ACC112 (cell line): ENCODE measurements around the gene RALGPS2.

Source experiments
- H2AFZ ChIP-seq: fragments of 200-600 bp; sonication (generic); one replicate; pipeline ENCODE4 v1.6.0; 2017; ENCODE audit warnings: antibody characterized with exemption, low read length; ENCODE audit not compliant: unreplicated experiment
- H3K27ac ChIP-seq: fragments of 200-600 bp; sonication (generic); 2 replicates; pipeline ENCODE4 v1.5.1; 2014; ENCODE audit warnings: low read depth, mild to moderate bottlenecking, antibody characterized with exemption, low read length, moderate library complexity
- H3K27me3 ChIP-seq: fragments of 200-600 bp; sonication (generic); 2 replicates; pipeline ENCODE4 v1.6.1; 2014; ENCODE audit warnings: mild to moderate bottlenecking, antibody characterized with exemption, low read length, moderate library complexity, mixed read lengths; ENCODE audit not compliant: insufficient read depth
- H3K36me3 ChIP-seq: fragments of 200-600 bp; sonication (generic); 2 replicates; pipeline ENCODE4 v1.6.1; 2016; ENCODE audit warnings: mild to moderate bottlenecking, antibody characterized with exemption, low read length, moderate library complexity, mixed read lengths; ENCODE audit not compliant: insufficient read depth
- H3K4me1 ChIP-seq: fragments of 200-600 bp; sonication (generic); one replicate; pipeline ENCODE4 v1.6.1; 2016; ENCODE audit warnings: low read length, mixed read lengths; ENCODE audit not compliant: insufficient read depth, unreplicated experiment, control insufficient read depth
- H3K4me3 ChIP-seq: fragments of 200-600 bp; sonication (generic); 2 replicates; pipeline ENCODE4 v1.5.1; 2014; ENCODE audit warnings: mild to moderate bottlenecking, low read depth, low read length
- H3K79me2 ChIP-seq: fragments of 200-600 bp; sonication (generic); one replicate; pipeline ENCODE4 v1.6.0; 2016; ENCODE audit warnings: low read length; ENCODE audit not compliant: control insufficient read depth, unreplicated experiment, insufficient read depth

The RALGPS2 gene

GRCh38 chr1:178962853-178963711 is 238.0 kb downstream of the RALGPS2 start:
- Histone ChIP-seq H3K27ac (no peak overlapping the region), H2AFZ (no peak overlapping the region)

GRCh38 chr1:178964469-178965330 is 239.7 kb downstream of the RALGPS2 start:
- H3K36me3 ChIP-seq, result no peaks in the 10 kb centered on the region
- no peak overlapping the region for H3K27ac ChIP-seq
- H3K4me1 ChIP-seq, result no peaks in the 10 kb centered on the region
- H2AFZ ChIP-seq, result no peak overlapping the region
- H3K4me3 ChIP-seq, result no peak overlapping the region
- peaks cover 6% of the 10 kb centered on the region; the same call in 1 of the 2 replicates for H3K27me3 ChIP-seq
- no peaks in the 10 kb centered on the region for H3K79me2 ChIP-seq

More at GRCh38 chr1:178962853-178963711, 238.0 kb downstream of the RALGPS2 start:
- H3K4me3 ChIP-seq, result no peak overlapping the region
- no peaks in the 10 kb centered on the region for H3K79me2 ChIP-seq
- H3K36me3 ChIP-seq, result no peaks in the 10 kb centered on the region
- H3K4me1 ChIP-seq, result no peaks in the 10 kb centered on the region
- 0 out of 2 replicates have a peak, but pooled peaks cover under 1% of the 10 kb centered on the region for H3K27me3 ChIP-seq

DNA sequence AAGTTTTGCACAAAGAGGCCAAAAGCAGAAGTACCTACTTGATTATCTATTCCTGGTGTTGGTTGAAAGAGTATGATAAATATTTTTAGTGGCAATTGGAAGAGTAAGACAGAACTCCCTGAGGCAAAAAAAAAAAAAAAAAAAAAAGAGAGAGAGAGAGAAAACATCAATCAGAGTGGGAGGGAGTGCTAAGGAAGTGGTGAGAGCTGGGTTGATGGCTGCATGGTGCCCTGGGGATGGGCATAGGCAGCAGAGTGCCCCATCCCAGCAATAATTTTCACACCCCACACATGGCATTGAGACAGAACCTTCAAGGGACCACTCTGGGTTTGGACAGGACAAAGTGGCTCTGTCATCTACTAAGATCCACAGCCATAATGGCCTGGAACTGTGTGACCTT is 241.3 kb downstream of the RALGPS2 start:
- no peak overlapping the region for H3K27ac ChIP-seq
- H3K36me3 ChIP-seq, result no peaks in the 10 kb centered on the region
- H2AFZ ChIP-seq, result no peak overlapping the region
- peaks cover 6% of the 10 kb centered on the region; the same call in 1 of the 2 replicates for H3K27me3 ChIP-seq
- no peaks in the 10 kb centered on the region for H3K79me2 ChIP-seq
- H3K4me1 ChIP-seq, result no peaks in the 10 kb centered on the region
- H3K4me3 ChIP-seq, result no peak overlapping the region

- H2AFZ ChIP-seq, result no peak overlapping the region
- no peak overlapping the region for H3K27ac ChIP-seq
- H3K4me1 ChIP-seq, result no peaks in the 10 kb centered on the region
- H3K36me3 ChIP-seq, result no peaks in the 10 kb centered on the region
- H3K79me2 ChIP-seq, result no peaks in the 10 kb centered on the region
- H3K4me3 ChIP-seq, result no peak overlapping the region
- H3K27me3 ChIP-seq, result peaks cover 10% of the 10 kb centered on the region; the same call in 1 of the 2 replicates
Observed at GRCh38 chr1:178969226-178969987, 244.4 kb downstream of the RALGPS2 start.

DNA sequence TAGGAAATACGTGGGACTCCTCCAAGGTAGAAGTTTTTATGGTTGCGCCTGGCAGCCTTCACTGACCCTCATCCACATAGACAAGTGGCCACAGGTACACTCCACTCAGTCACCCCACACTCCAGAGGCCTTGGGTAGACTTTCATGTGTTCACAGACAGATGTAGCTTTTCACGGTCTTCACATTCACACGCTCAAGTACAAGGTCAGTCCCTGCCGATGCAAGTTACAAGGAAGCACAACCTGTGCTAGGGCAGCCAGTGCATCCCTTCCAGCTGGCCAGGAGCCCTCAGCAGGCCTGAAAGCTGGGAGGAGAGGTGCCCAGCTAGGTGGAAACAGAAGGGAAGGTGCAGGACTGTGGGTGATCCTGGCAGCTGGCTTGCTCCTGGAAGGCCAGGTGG is 245.1 kb downstream of the RALGPS2 start:
- Histone ChIP-seq H3K36me3 (no peaks in the 10 kb centered on the region), H3K4me1 (no peaks in the 10 kb centered on the region), H3K27ac (no peak overlapping the region), H3K79me2 (no peaks in the 10 kb centered on the region), H2AFZ (no peak overlapping the region), H3K27me3 (peaks cover 10% of the 10 kb centered on the region; the same call in 1 of the 2 replicates), H3K4me3 (no peak overlapping the region)
